Activated CD4-positive, CD25-positive, alpha-beta regulatory T cell treated with anti-CD3 and anti-CD28 coated beads, Interleukin-2, amount 50 U/mL, for 16 hours (primary cell): ENCODE measurements around the gene GREB1.

ENCODE experiments used
- DNase-seq: peaks from one replicate; pipeline ENCODE4 v3.0.0-alpha.2; 2020; ENCODE audit warnings: low read depth, low spot score

Gene GREB1

DNA sequence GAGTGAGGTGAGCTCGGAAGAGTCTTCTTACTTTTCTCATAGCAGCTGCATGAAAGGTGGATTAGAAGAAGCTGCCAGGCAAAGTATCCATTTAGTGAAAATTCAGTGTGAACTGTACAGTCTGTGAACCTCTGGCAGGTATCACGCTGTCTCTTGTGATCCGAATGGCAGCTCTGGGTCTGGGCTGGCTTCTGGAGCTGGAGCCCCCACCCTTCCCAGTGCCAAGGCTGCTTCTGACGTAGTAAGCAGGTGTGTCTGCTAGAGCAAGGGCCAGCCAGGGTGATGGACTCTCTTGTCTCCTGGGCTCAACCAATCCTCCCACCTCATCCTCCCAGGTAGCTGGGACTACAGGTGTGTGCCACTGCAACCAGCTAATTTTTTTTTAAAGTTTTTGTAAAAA is 150.1 kb downstream of the GREB1 start:
- DNase-seq, result no peak

DNA sequence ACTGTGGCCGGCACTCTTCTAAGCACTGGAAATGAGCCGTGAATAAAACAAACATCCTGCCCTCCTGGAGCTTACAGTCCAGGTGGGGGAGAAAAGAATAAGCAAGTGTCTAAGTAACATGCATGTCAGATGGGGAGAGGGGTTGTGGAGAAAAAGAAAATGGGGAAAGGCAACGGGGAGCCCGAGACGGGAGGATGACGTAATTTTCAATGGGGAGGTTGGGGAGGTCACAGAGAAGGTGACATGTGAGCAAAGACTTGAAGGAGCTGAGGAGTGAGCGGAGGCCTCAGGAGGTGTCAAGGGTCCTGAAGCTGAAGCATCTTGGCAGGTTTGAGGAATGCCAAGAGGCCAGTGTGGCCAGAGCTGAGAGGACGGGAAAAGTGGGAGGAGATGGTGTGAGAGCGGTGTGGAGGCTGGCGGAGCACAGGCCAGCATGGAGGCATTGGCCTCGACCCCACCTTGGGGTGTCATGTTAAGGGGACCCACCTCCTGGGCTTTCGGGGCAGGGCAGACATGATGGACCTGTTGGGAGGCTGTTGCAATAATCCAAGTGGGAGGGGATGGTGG is 151.1 kb downstream of the GREB1 start:
- DNase-seq, result no peak

- no peak for DNase-seq
Observed at GRCh38 chr2:11685906-11686470, 152.1 kb downstream of the GREB1 start.

DNA sequence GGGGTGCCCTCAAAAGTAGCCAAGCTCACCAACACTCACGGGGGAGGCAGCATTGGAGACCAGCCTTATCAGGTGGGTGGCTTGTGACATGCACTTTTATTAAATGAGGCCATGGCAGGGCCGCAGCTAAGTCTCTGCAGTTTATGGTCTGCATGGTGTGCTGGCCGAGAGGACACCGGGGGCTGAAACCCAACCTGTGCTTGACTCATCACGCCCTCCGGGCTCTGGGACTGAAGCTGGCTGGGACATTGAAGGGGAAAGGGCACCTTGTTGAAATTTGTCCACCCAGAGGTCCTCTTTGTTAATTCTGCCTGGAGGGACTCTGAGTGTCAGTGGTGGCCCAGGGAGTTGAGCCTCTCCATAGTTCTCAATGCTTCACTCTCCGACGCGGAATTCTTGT is 153.9 kb downstream of the GREB1 start:
- DNase-seq, result no peak

- peak; percentile 64 for DNase-seq
Observed at GRCh38 chr2:11688222-11689069, 154.6 kb downstream of the GREB1 start.

DNA sequence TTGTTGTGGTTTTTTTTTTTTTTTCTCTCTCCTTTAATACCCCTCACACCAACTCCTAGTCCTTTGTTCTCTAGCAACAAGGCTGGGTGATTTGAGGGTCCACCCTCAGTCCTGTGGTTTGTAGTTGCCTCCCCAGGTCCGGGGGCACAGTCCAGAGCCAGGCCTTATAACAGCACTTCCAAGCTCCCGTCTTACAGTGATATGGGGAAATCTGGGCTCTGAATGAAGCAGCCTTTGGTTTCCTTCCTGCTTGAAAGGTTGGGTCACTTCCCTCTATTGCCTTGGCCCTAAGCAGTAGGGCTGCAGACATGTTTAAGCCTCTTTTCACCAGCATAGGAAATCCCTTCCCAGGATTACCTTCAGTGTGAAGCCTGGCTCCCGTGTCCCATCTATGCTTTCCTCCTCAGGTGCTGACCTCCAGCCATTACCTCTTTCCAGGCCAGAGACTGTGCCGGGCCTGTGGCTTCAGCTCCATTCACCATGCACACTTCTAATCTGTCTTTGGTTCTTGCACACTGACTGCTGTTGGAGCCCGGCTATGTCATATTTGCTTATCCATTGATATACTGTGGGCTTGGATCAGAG is 157.3 kb downstream of the GREB1 start:
- no peak for DNase-seq
